SK-N-MC (cell line): ENCODE data around the gene LRG1.

Experiments used
- EZH2 ChIP-seq: fragments of 200-600 bp; sonication (generic); IDR thresholded peaks from one replicate; pipeline ENCODE4 v1.6.1; 2017; ENCODE audit warnings: antibody characterized with exemption
- FOXP2 ChIP-seq: optimal IDR thresholded peaks from 2 replicates; pipeline ENCODE3; 2011; ENCODE audit warnings: mild to moderate bottlenecking, moderate library complexity; ENCODE audit not compliant: insufficient read depth; ENCODE audit errors: extremely low read length, control extremely low read depth
- POLR2AphosphoS5 ChIP-seq: IDR thresholded peaks from 2 replicates; pipeline ENCODE4 v1.6.1; 2012; ENCODE audit warnings: mild to moderate bottlenecking, low read depth, low read length, borderline replicate concordance

GRCh38 chr19:4580961-4581665, 41.3 kb upstream of the LRG1 start:
- TF ChIP-seq EZH2 (no peak), POLR2AphosphoS5 (no peak), FOXP2 (no peak)
